Measurements from ENCODE around the gene GON4L.
"Not testable (repeated sequence)": the region's sequence is repeated elsewhere in the genome, so short reads cannot be mapped to it uniquely, and the experiment has no call there.

Gene GON4L

GRCh38 chr1:155856975-155857930 is at the start of gene GON4L:
GON4L (minus strand) TSS chr1:155857214; CDS start chr1:155853780, 3,434 bp downstream.
- DNase-seq (ENCODE audit: low read depth, low spot score) = peak; percentile 78

- no peak for DNase-seq (ENCODE audit: low read depth, low spot score)
Observed at GRCh38 chr1:155904261-155904660, 47.2 kb upstream of the GON4L start.

- DNase-seq (ENCODE audit: low read depth, low spot score) = no peak
Observed at GRCh38 chr1:155900161-155900560, 43.1 kb upstream of the GON4L start.

- DNase-seq (ENCODE audit: low read depth, low spot score) = no peak
Observed at GRCh38 chr1:155899683-155900082, 42.7 kb upstream of the GON4L start.

GRCh38 chr1:155898888-155899287 is 41.9 kb upstream of the GON4L start:
- no peak for DNase-seq (ENCODE audit: low read depth, low spot score)

- DNase-seq (ENCODE audit: low read depth, low spot score) = no peak
Observed at GRCh38 chr1:155897746-155898145, 40.7 kb upstream of the GON4L start.

- not testable (repeated sequence) for DNase-seq (ENCODE audit: low read depth, low spot score)
Observed at GRCh38 chr1:155896476-155896875, 39.5 kb upstream of the GON4L start.

- DNase-seq (ENCODE audit: low read depth, low spot score) = not testable (repeated sequence)
Observed at GRCh38 chr1:155895617-155896016, 38.6 kb upstream of the GON4L start.

GRCh38 chr1:155893389-155894142 is 36.6 kb upstream of the GON4L start:
- no peak for DNase-seq (ENCODE audit: low read depth, low spot score)

GRCh38 chr1:155892796-155893195 is 35.8 kb upstream of the GON4L start:
- no peak for DNase-seq (ENCODE audit: low read depth, low spot score)

GRCh38 chr1:155890251-155890650 is 33.2 kb upstream of the GON4L start:
- no peak for DNase-seq (ENCODE audit: low read depth, low spot score)

- no peak for DNase-seq (ENCODE audit: low read depth, low spot score)
Observed at GRCh38 chr1:155889566-155889965, 32.6 kb upstream of the GON4L start.

- DNase-seq (ENCODE audit: low read depth, low spot score) = no peak
Observed at GRCh38 chr1:155888481-155888880, 31.5 kb upstream of the GON4L start.

- DNase-seq (ENCODE audit: low read depth, low spot score) = no peak
Observed at GRCh38 chr1:155884982-155885381, 28.0 kb upstream of the GON4L start.

GRCh38 chr1:155884031-155884960 is 27.3 kb upstream of the GON4L start:
- no peak for DNase-seq (ENCODE audit: low read depth, low spot score)

- DNase-seq (ENCODE audit: low read depth, low spot score) = no peak
Observed at GRCh38 chr1:155882766-155883165, 25.8 kb upstream of the GON4L start.

- no peak for DNase-seq (ENCODE audit: low read depth, low spot score)
Observed at GRCh38 chr1:155882235-155882634, 25.2 kb upstream of the GON4L start.

GRCh38 chr1:155880950-155881349 is 23.9 kb upstream of the GON4L start:
- DNase-seq (ENCODE audit: low read depth, low spot score) = no peak

- DNase-seq (ENCODE audit: low read depth, low spot score) = no peak
Observed at GRCh38 chr1:155880251-155880650, 23.2 kb upstream of the GON4L start.

GRCh38 chr1:155877945-155878344 is 20.9 kb upstream of the GON4L start:
- DNase-seq (ENCODE audit: low read depth, low spot score) = no peak

GRCh38 chr1:155873860-155874259 is 16.8 kb upstream of the GON4L start:
- DNase-seq (ENCODE audit: low read depth, low spot score) = no peak

Measured in brain pericyte (primary cell).